ENCODE measurements around the gene FAR2.

DNA sequence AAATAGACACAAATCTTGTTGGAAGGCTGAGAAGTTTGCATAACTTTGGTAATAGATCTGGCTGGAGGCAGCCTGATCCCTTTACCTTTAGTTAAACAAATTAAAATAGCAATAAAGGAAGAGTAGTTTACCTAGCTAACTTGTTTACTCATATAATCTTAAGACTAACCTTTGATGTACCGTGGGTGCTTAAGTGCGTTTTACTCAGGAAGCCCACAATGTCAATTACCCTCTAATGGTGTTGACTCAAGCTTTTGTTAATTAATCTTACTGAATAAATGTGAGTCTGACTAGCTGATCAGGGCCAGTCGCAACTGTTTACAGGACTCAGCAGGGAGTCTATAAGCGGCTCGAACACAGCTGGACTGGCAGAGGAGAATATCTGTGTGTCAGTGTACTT, 51.5 kb downstream of the FAR2 start:
- TF ChIP-seq POLR2A (IDR thresholded peaks at IDR 0.05): no peak
- TF ChIP-seq, protein P1, sequence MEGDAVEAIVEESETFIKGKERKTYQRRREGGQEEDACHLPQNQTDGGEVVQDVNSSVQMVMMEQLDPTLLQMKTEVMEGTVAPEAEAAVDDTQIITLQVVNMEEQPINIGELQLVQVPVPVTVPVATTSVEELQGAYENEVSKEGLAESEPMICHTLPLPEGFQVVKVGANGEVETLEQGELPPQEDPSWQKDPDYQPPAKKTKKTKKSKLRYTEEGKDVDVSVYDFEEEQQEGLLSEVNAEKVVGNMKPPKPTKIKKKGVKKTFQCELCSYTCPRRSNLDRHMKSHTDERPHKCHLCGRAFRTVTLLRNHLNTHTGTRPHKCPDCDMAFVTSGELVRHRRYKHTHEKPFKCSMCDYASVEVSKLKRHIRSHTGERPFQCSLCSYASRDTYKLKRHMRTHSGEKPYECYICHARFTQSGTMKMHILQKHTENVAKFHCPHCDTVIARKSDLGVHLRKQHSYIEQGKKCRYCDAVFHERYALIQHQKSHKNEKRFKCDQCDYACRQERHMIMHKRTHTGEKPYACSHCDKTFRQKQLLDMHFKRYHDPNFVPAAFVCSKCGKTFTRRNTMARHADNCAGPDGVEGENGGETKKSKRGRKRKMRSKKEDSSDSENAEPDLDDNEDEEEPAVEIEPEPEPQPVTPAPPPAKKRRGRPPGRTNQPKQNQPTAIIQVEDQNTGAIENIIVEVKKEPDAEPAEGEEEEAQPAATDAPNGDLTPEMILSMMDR (IDR thresholded peaks at IDR 0.05 in 4 of 5, conservative IDR thresholded peaks at IDR 0.05 in 1 of 5): no peak

Measured in gastrocnemius medialis (tissue), 4 donors.